Mesendoderm (in vitro differentiated cells): ENCODE results near the gene LSM4. TPM values are rescaled to one million over a fixed set of nuclear protein-coding genes. Genes with fewer than 3 reads are reported as not detected.

Experiments
- DNase-seq: peaks from one replicate; pipeline ENCODE4 v3.0.0; 2013
- H2AK5ac ChIP-seq: 2 replicates; pipeline ENCODE4 v1.6.1; 2013; ENCODE audit warnings: low read length, inconsistent platforms
- H2BK120ac ChIP-seq: 2 replicates; pipeline ENCODE4 v1.6.1; 2013; ENCODE audit warnings: low read depth, mild to moderate bottlenecking, low read length, moderate library complexity, mixed read lengths
- H2BK15ac ChIP-seq: replicated peaks from 2 replicates; pipeline ENCODE4 v1.6.1; 2013; ENCODE audit warnings: low read depth, mild to moderate bottlenecking, moderate library complexity
- H2BK5ac ChIP-seq: 2 replicates; pipeline ENCODE4 v1.6.1; 2013; ENCODE audit warnings: low read length, inconsistent platforms
- H3K18ac ChIP-seq: 2 replicates; pipeline ENCODE4 v1.6.1; 2013; ENCODE audit warnings: mild to moderate bottlenecking, low read length, mixed read lengths
- H3K23ac ChIP-seq: one replicate; pipeline ENCODE4 v1.6.1; 2013; ENCODE audit warnings: low read length
- H3K27ac ChIP-seq: 2 replicates; pipeline ENCODE4 v1.5.1; 2013; ENCODE audit warnings: low read depth, mild to moderate bottlenecking, inconsistent platforms, low read length, moderate library complexity
- H3K27me3 ChIP-seq: 2 replicates; pipeline ENCODE4 v1.6.1; 2013; ENCODE audit warnings: low read length, control low read depth, mild to moderate bottlenecking, inconsistent platforms; ENCODE audit not compliant: insufficient read depth, poor library complexity
- H3K36me3 ChIP-seq: 2 replicates; pipeline ENCODE4 v1.6.1; 2013; ENCODE audit warnings: low read length, inconsistent platforms; ENCODE audit not compliant: control insufficient read depth, insufficient read depth
- H3K4ac ChIP-seq: one replicate; pipeline ENCODE4 v1.6.1; 2013; ENCODE audit warnings: low read depth, mild to moderate bottlenecking, low read length, moderate library complexity
- H3K4me1 ChIP-seq: 2 replicates; pipeline ENCODE4 v1.6.1; 2013; ENCODE audit warnings: low read depth, low read length, inconsistent platforms; ENCODE audit not compliant: control insufficient read depth
- H3K4me2 ChIP-seq: 2 replicates; pipeline ENCODE4 v1.6.1; 2013; ENCODE audit warnings: low read length
- H3K4me3 ChIP-seq: 2 replicates; pipeline ENCODE4 v1.5.1; 2013; ENCODE audit warnings: mild to moderate bottlenecking, low read length
- H3K56ac ChIP-seq: one replicate; pipeline ENCODE4 v1.6.1; 2013; ENCODE audit warnings: low read length
- H3K79me1 ChIP-seq: 2 replicates; pipeline ENCODE4 v1.6.1; 2013; ENCODE audit warnings: low read length, inconsistent platforms
- H3K79me2 ChIP-seq: 2 replicates; pipeline ENCODE4 v1.6.1; 2013; ENCODE audit warnings: mild to moderate bottlenecking, low read length; ENCODE audit not compliant: control insufficient read depth, insufficient read depth
- H3K9ac ChIP-seq: 2 replicates; pipeline ENCODE4 v1.6.1; 2013; ENCODE audit warnings: low read length, inconsistent platforms
- H4K5ac ChIP-seq: one replicate; pipeline ENCODE4 v1.6.1; 2013; ENCODE audit warnings: low read length
- H4K8ac ChIP-seq: one replicate; pipeline ENCODE4 v1.6.1; 2013; ENCODE audit warnings: low read depth, mild to moderate bottlenecking, control low read depth, low read length, moderate library complexity
- WGBS: extraction: QIAGEN DNeasy Blood & Tissue Kit; methylation state at CpG from one replicate; pipeline ENCODE4 v1.1.7; 2013; ENCODE audit warnings: low lambda C conversion rate, missing lambda C conversion rate; ENCODE audit not compliant: insufficient coverage; ENCODE audit errors: extremely low coverage; 5-methylcytosine and 5-hydroxymethylcytosine counted together
- small RNA-seq: library from polyadenylated mRNA; stranded (forward); fragments of <200 nt; extraction: miRNeasy Mini kit (QIAGEN cat#:217004); gene quantifications from one replicate; pipeline ENCODE3, GENCODE V24; 2013; ENCODE audit not compliant: insufficient read depth

The LSM4 gene

DNA sequence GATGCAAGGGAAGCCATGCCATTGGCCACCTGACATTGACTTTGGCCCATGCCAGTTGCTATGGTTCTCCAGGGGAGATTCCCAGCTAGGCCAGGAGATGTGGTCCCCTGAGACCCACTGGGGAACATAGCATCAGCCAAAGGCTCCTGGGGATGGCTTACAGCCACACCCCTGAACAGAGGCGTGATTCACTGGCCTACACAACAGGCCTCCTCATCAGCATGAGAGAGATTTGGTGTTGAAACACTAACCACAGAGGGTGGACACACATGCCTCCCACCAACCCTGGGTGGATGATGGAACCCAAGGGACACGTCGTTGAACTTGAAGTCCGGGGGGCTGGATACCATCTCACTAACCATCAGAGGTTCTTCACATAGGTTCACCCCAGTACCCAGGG lies 63.0 kb downstream of the LSM4 start:
- H3K4me2 ChIP-seq: no peak overlapping the region
- H3K36me3 ChIP-seq: no peaks in the 10 kb centered on the region
- no CpG with 5 or more reads among the region's 4 CpGs for WGBS
- H3K79me2 ChIP-seq: no peaks in the 10 kb centered on the region
- no peak overlapping the region for H2BK15ac ChIP-seq
- no peak overlapping the region for H2BK120ac ChIP-seq
- no peaks in the 10 kb centered on the region for H3K4me1 ChIP-seq
- H4K5ac ChIP-seq: no peak overlapping the region
- no peak for DNase-seq
- H3K23ac ChIP-seq: no peak overlapping the region
- no peak overlapping the region for H3K4me3 ChIP-seq
- no peaks in the 10 kb centered on the region for H3K79me1 ChIP-seq
- H3K27ac ChIP-seq: no peak overlapping the region
- H3K9ac ChIP-seq: no peak overlapping the region
- H3K56ac ChIP-seq: no peak overlapping the region
- H3K18ac ChIP-seq: no peak overlapping the region
- H3K4ac ChIP-seq: no peak overlapping the region
- no peak overlapping the region for H4K8ac ChIP-seq
- H2BK5ac ChIP-seq: no peak overlapping the region
- no peak overlapping the region for H2AK5ac ChIP-seq
- no peaks in the 10 kb centered on the region for H3K27me3 ChIP-seq

DNA sequence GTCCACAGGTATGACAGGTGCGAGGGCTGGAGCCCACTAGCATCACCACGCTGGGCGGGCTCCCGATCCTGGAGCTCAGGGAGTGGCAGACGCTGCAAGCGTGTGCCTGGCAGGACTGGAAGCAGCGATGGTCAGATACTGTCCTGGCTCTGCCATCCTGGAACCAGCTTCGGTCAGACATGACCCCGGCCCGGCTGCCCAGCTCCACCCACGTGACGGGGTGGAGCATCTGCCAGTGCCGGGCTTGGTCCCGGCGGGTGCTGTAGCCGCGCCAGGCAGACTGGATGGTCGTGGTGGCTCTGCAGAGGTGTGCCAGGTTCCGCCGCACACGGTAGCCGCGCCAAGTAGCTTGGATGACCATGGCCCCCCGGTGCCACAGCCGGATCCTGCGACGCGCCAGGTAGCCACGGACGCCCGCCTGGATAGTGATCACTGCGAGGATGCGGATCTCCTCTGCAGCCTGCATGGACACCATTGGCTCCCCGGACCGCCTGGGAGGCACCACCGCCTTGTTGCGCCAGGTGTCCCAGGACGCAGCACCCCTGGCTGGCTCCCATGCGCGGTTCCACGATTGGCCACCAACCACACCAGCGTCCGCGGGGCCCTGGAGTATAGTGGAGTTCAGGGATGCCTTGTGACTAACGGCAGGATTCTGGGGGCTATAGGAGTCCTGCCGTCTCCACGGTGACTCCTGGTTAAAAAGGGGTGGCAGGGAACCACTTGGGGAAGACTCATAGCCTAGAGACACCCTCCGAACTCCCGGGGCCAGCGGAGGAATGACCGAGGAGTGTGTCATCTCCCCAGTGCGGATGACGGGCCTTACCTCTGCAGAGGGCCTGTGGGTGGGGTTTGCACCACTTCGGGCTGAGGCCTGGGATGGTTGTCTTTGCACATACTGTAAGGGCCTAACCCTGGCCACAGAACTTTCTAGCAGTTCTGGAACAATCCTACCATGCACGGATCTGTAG lies 65.1 kb downstream of the LSM4 start:
- DNase-seq: no peak
- Histone ChIP-seq H3K4me2 (no peak overlapping the region), H2AK5ac (no peak overlapping the region), H3K23ac (no peak overlapping the region), H3K4me1 (no peaks in the 10 kb centered on the region), H2BK15ac (no peak overlapping the region), H3K4ac (no peak overlapping the region), H3K18ac (no peak overlapping the region), H3K79me1 (no peaks in the 10 kb centered on the region), H3K27me3 (no peaks in the 10 kb centered on the region), H3K56ac (no peak overlapping the region), H3K9ac (no peak overlapping the region), H4K5ac (no peak overlapping the region), H3K4me3 (no peak overlapping the region), H3K36me3 (no peaks in the 10 kb centered on the region), H2BK5ac (no peak overlapping the region), H3K79me2 (no peaks in the 10 kb centered on the region), H2BK120ac (no peak overlapping the region), H4K8ac (no peak overlapping the region), H3K27ac (no peak overlapping the region)
- no CpG with 5 or more reads among the region's 55 CpGs for WGBS

Small RNA genes within 50 kb of the gene (small RNA-seq; reads per million reads assigned to genes)
- gene MIR3188 (not detected), gene RN7SL513P (not detected), gene RPL39P38 (not detected)
